Right lobe of liver (tissue), 4 donors: ENCODE data around the gene ZFPL1.

Experiments used
- CTCF ChIP-seq, 4 donors: fragments of 200-600 bp in 3 of 4; fragments of 450-650 bp in 1 of 4; IDR thresholded peaks; one replicate each; pipeline versions ENCODE4 v1.5.1 to v1.8.0; 2016 to 2022; ENCODE audit warnings: antibody characterized with exemption in 4 of 4, mild to moderate bottlenecking in 2 of 4
- POLR2A ChIP-seq: fragments of 450-650 bp; IDR thresholded peaks from one replicate; pipeline ENCODE4 v1.6.1; 2017; ENCODE audit warnings: antibody characterized with exemption, mild to moderate bottlenecking
- donor health status: DM: no; HTN: no; CAD: no.
- donor health status: DM: no; HTN: no; CAD: no.
- donor health status: DM: no; HTN: yes; CAD: no.

DNA sequence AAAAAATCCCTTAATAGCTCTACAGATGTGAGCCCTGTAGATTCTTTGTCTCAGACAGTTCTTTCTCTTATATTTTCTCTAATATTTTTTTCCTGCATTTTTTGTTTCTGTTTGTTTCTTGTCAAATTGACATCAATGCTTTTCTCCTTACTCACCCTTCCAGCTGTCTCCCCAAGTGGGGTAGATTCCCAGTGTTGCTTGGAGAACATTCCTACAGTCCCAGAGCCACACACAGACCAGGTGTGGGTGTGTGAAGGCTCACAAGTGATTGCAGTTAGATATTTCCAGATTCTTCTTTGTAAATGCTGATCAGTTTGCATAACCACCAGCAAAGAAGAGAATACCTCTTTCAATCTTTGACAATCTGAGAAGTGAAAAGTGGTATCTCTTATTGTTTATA is 19.5 kb downstream of the ZFPL1 start:
- TF ChIP-seq CTCF (IDR thresholded peaks at IDR 0.05) (no peak), POLR2A (no peak)
